ENCODE data around the gene CBARP. TPM values are rescaled to one million over a fixed set of nuclear protein-coding genes. Genes with fewer than 3 reads are reported as not detected.

CBARP gene
- total and polyA plus RNA-seq, 2 of the 13 experiments (the other 11 are each of a cell fraction or from before 2014, with no cell fraction given) = 1.2 to 1.4 TPM

DNA sequence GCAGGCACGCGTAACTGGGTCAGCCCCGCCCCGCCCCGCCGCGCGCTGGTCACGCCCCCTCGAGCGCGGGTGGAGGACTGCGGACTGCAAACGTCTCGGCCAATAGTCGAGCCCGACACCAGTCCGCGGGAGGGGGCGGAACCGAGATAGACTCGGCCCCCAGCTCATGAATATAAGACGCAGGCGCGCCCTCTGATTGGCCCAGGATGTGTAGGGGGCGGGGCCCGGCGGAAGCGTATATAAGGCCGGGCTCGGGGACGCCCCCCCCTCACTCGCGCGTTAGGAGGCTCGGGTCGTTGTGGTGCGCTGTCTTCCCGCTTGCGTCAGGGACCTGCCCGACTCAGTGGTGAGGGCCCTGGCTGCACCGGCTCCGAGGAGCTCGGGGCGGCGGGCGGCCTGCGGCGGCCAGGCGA lies 31.3 kb upstream of the CBARP start, which contains the start of gene CIRBP (continued):
- TF ChIP-seq, protein P1, sequence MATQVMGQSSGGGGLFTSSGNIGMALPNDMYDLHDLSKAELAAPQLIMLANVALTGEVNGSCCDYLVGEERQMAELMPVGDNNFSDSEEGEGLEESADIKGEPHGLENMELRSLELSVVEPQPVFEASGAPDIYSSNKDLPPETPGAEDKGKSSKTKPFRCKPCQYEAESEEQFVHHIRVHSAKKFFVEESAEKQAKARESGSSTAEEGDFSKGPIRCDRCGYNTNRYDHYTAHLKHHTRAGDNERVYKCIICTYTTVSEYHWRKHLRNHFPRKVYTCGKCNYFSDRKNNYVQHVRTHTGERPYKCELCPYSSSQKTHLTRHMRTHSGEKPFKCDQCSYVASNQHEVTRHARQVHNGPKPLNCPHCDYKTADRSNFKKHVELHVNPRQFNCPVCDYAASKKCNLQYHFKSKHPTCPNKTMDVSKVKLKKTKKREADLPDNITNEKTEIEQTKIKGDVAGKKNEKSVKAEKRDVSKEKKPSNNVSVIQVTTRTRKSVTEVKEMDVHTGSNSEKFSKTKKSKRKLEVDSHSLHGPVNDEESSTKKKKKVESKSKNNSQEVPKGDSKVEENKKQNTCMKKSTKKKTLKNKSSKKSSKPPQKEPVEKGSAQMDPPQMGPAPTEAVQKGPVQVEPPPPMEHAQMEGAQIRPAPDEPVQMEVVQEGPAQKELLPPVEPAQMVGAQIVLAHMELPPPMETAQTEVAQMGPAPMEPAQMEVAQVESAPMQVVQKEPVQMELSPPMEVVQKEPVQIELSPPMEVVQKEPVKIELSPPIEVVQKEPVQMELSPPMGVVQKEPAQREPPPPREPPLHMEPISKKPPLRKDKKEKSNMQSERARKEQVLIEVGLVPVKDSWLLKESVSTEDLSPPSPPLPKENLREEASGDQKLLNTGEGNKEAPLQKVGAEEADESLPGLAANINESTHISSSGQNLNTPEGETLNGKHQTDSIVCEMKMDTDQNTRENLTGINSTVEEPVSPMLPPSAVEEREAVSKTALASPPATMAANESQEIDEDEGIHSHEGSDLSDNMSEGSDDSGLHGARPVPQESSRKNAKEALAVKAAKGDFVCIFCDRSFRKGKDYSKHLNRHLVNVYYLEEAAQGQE (IDR thresholded peaks at IDR 0.05; ENCODE audit: borderline replicate concordance in 1 of 2, low read depth in 1 of 2, low read length in 2 of 2) = peak in 1 of 2 experiments; percentile 52; a peak in 1 of 4 replicates
- no peak for TF ChIP-seq ZNF652 (CRISPR knock-in tag; IDR thresholded peaks at IDR 0.05; ENCODE audit: borderline replicate concordance, low read depth)
- TF ChIP-seq ATM (IDR thresholded peaks at IDR 0.05; ENCODE audit: borderline replicate concordance) = no peak
- no peak for TF ChIP-seq PAWR (CRISPR knock-in tag; IDR thresholded peaks at IDR 0.05; ENCODE audit: borderline replicate concordance)
- TF ChIP-seq TAF1 (CRISPR knock-in tag; IDR thresholded peaks at IDR 0.05) = peak; percentile 80
- TF ChIP-seq ISX (CRISPR knock-in tag; conservative IDR thresholded peaks at IDR 0.05) = peak; percentile 73; the same call in 1 of the 2 replicates
- no peak for TF ChIP-seq ZNF549 (CRISPR knock-in tag; IDR thresholded peaks at IDR 0.05)
- 0 out of 2 replicates have a peak, but pooled peaks have one; percentile 38 for TF ChIP-seq ZNF335 (CRISPR knock-in tag; IDR thresholded peaks at IDR 0.05)
- TF ChIP-seq ZNF24 (IDR thresholded peaks at IDR 0.05) = no peak
- TF ChIP-seq, protein P2, sequence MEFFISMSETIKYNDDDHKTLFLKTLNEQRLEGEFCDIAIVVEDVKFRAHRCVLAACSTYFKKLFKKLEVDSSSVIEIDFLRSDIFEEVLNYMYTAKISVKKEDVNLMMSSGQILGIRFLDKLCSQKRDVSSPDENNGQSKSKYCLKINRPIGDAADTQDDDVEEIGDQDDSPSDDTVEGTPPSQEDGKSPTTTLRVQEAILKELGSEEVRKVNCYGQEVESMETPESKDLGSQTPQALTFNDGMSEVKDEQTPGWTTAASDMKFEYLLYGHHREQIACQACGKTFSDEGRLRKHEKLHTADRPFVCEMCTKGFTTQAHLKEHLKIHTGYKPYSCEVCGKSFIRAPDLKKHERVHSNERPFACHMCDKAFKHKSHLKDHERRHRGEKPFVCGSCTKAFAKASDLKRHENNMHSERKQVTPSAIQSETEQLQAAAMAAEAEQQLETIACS (CRISPR knock-in tag; IDR thresholded peaks at IDR 0.05) = no peak
- no peak for TF ChIP-seq ZFP1 (CRISPR knock-in tag; IDR thresholded peaks at IDR 0.05)
- TF ChIP-seq, protein P3, sequence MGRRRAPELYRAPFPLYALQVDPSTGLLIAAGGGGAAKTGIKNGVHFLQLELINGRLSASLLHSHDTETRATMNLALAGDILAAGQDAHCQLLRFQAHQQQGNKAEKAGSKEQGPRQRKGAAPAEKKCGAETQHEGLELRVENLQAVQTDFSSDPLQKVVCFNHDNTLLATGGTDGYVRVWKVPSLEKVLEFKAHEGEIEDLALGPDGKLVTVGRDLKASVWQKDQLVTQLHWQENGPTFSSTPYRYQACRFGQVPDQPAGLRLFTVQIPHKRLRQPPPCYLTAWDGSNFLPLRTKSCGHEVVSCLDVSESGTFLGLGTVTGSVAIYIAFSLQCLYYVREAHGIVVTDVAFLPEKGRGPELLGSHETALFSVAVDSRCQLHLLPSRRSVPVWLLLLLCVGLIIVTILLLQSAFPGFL (CRISPR knock-in tag; IDR thresholded peaks at IDR 0.05) = no peak
- TF ChIP-seq NONO (IDR thresholded peaks at IDR 0.05) = no peak
- TF ChIP-seq NONO (CRISPR knock-in tag; conservative IDR thresholded peaks at IDR 0.05) = peak; percentile 48
- TF ChIP-seq ZNF772 (CRISPR knock-in tag; IDR thresholded peaks at IDR 0.05) = peak; percentile 46; the same call in 1 of the 2 replicates
- TF ChIP-seq, protein P4, sequence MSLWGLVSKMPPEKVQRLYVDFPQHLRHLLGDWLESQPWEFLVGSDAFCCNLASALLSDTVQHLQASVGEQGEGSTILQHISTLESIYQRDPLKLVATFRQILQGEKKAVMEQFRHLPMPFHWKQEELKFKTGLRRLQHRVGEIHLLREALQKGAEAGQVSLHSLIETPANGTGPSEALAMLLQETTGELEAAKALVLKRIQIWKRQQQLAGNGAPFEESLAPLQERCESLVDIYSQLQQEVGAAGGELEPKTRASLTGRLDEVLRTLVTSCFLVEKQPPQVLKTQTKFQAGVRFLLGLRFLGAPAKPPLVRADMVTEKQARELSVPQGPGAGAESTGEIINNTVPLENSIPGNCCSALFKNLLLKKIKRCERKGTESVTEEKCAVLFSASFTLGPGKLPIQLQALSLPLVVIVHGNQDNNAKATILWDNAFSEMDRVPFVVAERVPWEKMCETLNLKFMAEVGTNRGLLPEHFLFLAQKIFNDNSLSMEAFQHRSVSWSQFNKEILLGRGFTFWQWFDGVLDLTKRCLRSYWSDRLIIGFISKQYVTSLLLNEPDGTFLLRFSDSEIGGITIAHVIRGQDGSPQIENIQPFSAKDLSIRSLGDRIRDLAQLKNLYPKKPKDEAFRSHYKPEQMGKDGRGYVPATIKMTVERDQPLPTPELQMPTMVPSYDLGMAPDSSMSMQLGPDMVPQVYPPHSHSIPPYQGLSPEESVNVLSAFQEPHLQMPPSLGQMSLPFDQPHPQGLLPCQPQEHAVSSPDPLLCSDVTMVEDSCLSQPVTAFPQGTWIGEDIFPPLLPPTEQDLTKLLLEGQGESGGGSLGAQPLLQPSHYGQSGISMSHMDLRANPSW (CRISPR knock-in tag; IDR thresholded peaks at IDR 0.05; ENCODE audit: borderline replicate concordance) = no peak
- TF ChIP-seq MXI1 (IDR thresholded peaks at IDR 0.05; ENCODE audit: borderline replicate concordance, low read depth, low read length) = peak; percentile 83; the same call in 2 of the 3 replicates
- TF ChIP-seq PTBP1 (IDR thresholded peaks at IDR 0.05; ENCODE audit: low read depth, low read length, poor library complexity, severe bottlenecking) = peak; percentile 44
- TF ChIP-seq AHR (CRISPR knock-in tag; IDR thresholded peaks at IDR 0.05) = no peak
- no peak for TF ChIP-seq ZNF605 (CRISPR knock-in tag; IDR thresholded peaks at IDR 0.05)
- TF ChIP-seq ZNF747 (CRISPR knock-in tag; IDR thresholded peaks at IDR 0.05; ENCODE audit: borderline replicate concordance) = peak; percentile 84; the same call in 1 of the 2 replicates
- TF ChIP-seq FOXC1 (CRISPR knock-in tag; IDR thresholded peaks at IDR 0.05; ENCODE audit: borderline replicate concordance) = 0 out of 2 replicates have a peak, but pooled peaks have one; percentile 9
- TF ChIP-seq ZFP36L2 (CRISPR knock-in tag; IDR thresholded peaks at IDR 0.05) = no peak
